OCI-M1 (cell line): ENCODE data around the gene RIPPLY1.
A peak's percentile ranks its signal among the peaks of the same experiment; 100 is the strongest.

ENCODE experiments used
- DNase-seq: peaks from one replicate; lab custom pipeline; 2025; lab: John Stamatoyannopoulos, UW

Gene RIPPLY1

GRCh38 chrX:106903291-106903824, at the start of gene RIPPLY1:
TSS of gene RIPPLY1 (minus strand) at chrX:106903341. CDS start at chrX:106903287, 54 bp downstream.
- no peak for DNase-seq

DNA sequence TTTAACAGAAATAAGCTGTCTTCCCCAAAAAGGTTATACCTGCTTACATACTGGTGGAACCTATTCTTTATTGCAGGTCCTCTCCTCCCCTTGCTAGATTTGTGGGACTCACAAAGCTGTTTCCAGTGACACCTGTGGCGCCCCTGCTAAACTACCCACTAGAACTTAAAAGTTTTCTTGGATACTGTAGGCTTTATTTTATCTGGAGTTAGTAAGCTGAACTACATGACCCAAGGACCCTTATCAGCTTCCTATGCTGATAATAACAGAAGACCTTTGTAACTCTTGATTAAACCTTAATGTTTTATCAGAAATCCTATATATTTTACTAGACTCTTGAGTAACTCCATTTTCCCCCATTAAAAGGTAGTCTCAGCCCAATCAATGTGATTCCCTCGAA, 49.4 kb upstream of the RIPPLY1 start:
- no peak for DNase-seq

GRCh38 chrX:106952089-106952488, 48.9 kb upstream of the RIPPLY1 start:
- no peak for DNase-seq

GRCh38 chrX:106951230-106951629, 48.1 kb upstream of the RIPPLY1 start:
- DNase-seq = no peak

DNA sequence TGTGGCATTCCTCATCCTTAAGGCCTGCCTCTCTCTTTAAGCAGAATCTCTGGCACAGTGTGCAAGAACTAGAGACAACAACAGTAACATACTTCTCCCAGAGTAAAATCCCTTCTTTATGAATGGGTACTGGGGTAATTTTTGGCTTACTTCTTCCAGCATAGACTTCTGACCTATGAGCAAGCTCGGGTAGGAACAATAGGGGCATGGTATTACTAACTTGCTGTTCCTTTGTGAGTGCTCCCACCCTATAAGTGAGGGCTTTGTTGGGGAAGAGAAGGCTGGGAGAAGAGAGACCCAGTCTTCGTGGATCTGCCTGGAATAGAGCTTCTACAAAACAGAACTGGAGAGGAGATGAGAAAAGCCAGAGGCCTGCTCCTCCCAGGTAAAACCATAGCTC, 47.2 kb upstream of the RIPPLY1 start:
- DNase-seq = no peak

- no peak for DNase-seq
These were observed 46.2 kb upstream of the RIPPLY1 start for GRCh38 chrX:106949366-106949765.

DNA sequence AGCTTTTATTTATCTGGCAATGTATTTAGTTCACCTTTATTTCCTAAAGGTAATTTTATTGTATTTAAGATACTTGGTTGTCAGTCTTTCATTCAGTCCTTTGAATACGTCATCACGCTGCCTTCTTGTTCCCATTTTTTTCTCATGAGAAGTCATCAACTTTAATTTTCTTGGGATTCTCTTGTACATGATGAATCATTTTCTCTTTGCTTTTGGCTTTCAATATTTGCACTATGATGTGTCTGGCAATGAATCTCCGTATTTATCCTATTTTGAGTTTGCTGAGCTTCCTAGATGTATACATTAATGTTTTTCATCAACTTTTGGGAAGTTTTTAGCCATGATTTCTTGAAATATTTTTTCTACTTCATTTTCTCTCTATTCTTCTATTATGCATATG, 45.5 kb upstream of the RIPPLY1 start:
- no peak for DNase-seq

DNA sequence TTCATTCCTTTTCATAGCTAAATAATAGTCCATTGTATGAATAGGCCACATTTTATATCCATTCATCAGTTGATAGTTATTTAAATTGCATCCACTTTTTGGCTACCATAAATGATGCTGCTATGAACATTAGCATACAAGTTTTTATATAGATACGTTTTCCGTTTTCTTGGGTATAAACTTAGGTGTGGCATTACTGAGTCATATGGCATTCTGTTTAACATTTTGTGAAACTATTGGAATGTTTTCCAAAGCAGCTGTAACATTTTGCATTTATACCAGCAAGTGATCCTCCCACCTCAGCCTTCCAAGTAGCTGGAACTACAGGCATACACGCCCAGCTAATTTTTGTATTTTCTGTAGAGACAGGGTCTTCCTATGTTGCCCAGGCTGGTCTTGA, 43.3 kb upstream of the RIPPLY1 start:
- no peak for DNase-seq

DNA sequence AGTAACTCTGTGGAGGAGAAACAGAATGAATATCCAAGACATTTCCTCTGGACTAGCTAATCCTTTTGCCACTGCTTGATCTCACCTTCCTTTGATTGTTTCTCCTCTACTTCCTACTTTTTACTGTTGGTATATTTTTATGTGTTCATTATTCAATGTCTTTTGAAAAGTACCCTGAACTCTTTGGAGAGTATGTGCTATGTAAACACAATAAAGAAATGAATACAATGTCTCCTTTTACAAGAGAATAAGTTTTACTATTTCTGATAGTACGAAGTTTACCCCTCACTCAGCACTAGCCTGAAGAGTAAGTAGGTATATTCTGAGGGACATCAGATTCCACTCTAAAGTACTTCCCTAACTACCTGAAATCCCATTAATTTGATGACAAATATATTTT, 36.9 kb upstream of the RIPPLY1 start:
- no peak for DNase-seq

DNA sequence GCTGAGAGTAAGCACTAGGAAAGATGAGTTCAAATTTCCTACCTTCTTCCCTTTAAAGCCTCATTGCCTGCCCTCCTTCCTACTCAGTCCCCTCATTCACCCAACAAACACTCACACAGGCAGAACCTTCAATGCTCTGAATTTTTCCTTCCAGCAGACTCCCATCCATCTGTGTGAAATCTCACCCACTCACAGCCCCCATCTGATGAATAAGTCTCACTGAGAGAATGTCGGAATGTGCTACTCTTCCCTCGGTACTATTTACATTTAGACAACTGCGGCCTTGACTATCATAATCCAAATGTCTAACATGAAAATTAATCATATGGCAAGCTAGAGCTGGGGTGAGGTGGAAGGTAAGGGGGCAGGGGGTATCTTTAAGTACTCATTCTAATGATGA, 36.4 kb upstream of the RIPPLY1 start:
- DNase-seq = no peak

DNA sequence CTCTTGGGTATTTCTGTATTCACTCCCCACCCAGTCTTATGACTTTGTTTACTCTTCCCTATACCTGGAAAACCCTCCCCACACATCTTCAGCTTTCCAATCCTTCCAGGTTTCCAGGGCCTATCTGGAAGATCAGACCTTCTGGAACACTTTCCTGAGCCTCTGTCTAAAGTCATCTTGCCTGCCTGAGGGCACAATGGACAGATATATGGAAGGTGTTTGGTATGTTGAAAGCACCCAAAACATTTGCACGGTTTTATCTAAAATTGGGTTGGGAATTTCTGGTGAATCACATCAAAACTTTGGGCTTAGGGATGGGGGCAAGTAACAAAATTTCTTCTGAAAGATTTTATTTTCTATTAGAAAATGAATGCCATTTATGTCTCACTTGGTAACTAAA, 33.1 kb upstream of the RIPPLY1 start:
- DNase-seq = no peak

GRCh38 chrX:106935175-106935574, 32.0 kb upstream of the RIPPLY1 start:
- no peak for DNase-seq

GRCh38 chrX:106933538-106933961, 30.4 kb upstream of the RIPPLY1 start:
- peak; percentile 31 for DNase-seq

DNA sequence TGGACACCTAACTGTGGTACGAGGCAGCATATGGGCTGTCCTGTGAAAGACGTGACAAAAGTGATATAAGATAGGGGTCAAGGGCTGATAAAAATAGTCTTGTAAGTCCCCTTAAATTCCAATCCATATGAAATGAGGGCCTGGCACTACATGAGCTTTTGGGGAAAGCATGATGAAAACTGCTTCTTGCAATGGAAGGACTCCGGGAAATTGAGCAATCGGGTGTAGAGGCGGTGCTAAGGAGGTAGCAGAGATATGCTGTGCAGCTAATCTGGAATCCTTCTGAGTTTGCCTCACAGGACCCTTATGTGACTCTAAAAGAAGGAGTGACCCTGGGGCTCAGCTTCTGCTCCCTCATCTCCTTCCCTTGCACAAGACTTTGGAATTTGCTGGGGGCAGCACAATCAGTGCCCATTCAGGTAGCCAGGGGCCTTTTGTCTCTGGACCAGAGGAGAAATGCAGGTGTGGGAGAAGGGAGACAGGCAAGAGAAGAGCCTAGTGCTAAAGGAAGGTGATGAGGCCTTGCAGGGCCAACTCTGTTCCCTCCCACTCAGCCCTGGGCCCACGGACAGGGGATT, 29.9 kb upstream of the RIPPLY1 start:
- DNase-seq = peak; percentile 1

DNA sequence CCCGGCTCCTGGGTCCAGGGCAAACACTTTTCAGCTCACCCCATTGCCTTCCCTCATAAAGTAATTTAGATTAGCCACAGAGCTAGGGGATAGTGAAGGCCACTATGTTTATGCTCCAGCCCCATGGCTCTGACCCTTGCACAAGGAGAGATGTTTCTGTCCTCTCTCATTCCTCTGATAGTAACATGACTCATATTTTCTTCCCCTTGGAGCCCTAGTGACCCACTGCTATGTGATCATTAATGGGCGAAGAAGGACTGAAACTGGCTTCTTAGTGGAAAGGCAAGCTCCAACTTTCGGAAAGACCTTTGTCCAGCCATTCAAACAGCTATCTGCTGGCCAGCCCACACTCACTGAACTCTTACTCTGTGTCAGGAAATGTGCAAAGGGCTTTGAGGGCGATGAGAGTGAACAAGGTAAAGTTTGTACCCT, 29.4 kb upstream of the RIPPLY1 start:
- no peak for DNase-seq

GRCh38 chrX:106931831-106932491, 28.8 kb upstream of the RIPPLY1 start:
- no peak for DNase-seq

DNA sequence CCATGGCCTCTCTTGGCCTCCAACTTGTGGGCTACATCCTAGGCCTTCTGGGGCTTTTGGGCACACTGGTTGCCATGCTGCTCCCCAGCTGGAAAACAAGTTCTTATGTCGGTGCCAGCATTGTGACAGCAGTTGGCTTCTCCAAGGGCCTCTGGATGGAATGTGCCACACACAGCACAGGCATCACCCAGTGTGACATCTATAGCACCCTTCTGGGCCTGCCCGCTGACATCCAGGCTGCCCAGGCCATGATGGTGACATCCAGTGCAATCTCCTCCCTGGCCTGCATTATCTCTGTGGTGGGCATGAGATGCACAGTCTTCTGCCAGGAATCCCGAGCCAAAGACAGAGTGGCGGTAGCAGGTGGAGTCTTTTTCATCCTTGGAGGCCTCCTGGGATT, 25.1 kb upstream of the RIPPLY1 start:
- no peak for DNase-seq

GRCh38 chrX:106927700-106928099, 24.6 kb upstream of the RIPPLY1 start:
- DNase-seq = no peak

DNA sequence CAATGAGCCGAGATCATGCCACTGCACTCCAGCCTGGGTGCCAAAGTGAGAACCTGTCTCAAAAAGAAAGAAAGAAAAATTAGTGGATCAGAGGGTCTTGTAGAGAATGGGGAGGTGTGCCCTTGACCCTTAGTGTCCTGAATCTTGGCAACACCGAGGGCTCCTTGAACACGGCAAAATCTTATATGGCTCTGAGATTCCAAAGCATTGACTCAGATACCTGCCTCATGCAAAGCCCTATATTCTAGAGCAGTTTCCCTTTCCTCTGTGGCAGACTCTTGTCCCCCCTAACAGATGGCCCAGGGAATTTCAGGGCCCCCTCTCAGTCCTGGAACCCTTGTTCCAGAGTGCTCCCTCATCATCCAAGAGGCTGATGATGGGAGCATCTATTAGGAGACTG, 23.9 kb upstream of the RIPPLY1 start:
- no peak for DNase-seq

DNA sequence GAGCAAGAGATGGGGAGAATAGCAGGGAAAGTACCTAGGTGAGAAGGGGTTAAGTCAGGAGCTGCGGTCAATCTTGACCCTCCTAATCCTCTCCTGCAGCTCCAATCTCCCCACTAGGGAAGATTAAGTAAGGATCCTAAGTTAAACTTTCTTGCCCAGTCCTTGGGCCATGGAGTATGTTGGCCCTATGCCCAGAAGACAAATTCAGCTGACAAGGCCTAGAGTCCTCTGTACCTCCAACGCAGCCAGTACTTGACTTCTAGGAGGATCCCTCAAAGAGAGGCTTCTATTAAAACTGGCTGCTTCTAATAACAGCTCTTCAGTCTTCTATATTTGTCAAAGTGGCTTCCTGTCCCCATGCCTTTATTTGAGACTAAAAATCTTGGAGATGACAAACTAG, 18.5 kb upstream of the RIPPLY1 start:
- no peak for DNase-seq

DNA sequence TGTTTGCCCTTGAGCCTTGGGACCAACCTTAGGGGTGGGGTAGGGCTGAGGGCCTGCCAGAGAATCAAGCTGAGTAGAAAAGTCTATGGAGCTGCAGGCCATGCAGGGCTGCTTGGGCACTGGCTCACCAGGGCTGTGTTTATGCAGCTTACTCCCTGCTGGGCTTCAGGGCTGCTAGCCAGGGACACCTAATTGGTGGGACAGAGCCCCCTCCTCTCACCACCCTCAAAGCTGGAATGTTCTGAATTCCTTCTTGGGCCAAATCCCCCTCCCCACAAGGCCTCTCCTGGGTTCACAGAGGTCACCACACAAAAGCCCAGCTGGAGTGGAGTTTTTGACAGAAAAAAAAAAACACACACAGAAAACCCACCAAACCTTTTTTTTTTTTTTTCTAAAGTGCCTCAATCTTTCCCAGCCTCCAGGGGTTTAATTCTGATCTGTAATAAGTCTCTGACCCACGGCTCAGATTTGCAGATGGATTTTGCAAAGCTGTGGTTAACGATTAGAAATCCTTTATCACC, 16.9 kb upstream of the RIPPLY1 start, which contains the start of gene CLDN2:
TSS of gene CLDN2 (plus strand) at position 471 of the 521 bp plus-strand sequence. CDS start 7,827 bp downstream, outside the sequence.
- DNase-seq = no peak

GRCh38 chrX:106917830-106918500, 14.8 kb upstream of the RIPPLY1 start:
- no peak for DNase-seq

GRCh38 chrX:106912864-106913263, 9.7 kb upstream of the RIPPLY1 start:
- DNase-seq = no peak
